GM12801 (cell line): Measurements from ENCODE around the gene SLC38A4.

ENCODE experiments used
- CTCF ChIP-seq: IDR thresholded peaks from one replicate; pipeline ENCODE4 v1.5.1; 2011; ENCODE audit warnings: control low read depth; ENCODE audit not compliant: insufficient read length; ENCODE audit errors: extremely low read depth

The SLC38A4 gene

GRCh38 chr12:46855760-46856159 is 30.0 kb upstream of the SLC38A4 start:
- no peak for TF ChIP-seq CTCF

DNA sequence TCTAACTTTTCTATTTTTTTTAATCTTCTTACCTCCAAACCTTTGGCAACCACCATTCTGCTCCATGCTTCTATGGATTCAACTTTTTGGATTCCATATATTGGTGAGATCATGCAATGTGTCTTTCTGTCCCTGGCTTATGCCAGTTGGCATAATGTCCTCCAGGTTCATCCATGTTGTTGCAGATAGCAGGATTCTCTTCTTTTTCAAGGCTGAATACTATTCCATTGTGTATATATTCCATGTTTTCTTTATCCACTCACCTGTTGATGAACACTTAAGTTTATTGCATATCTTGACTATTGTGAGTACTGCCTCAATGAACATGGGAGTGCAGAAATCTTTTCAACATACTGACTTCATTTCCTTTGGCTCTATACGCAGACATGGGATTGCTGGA is 21.2 kb upstream of the SLC38A4 start:
- TF ChIP-seq CTCF, result no peak

DNA sequence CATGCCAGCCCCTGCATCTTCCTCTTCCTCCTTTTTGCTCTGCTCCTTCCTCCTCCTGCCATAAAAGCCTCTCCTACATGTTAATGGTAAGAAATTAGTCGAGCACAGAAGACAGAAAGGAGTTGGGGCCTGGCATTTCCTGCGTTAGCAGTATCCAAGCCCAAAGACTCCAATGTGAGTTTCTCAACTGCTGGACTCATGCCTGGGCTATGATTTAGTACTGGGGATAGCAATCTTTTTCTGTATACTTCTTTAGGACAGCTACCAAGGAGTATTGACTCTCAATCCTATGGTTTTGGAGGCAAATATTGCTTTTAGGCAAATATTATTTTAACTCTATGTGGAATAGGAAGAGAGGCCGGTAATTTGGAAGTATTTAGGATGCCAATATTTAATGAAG is 18.0 kb upstream of the SLC38A4 start:
- TF ChIP-seq CTCF, result no peak

GRCh38 chr12:46841891-46842290 is 16.1 kb upstream of the SLC38A4 start:
- TF ChIP-seq CTCF, result no peak

DNA sequence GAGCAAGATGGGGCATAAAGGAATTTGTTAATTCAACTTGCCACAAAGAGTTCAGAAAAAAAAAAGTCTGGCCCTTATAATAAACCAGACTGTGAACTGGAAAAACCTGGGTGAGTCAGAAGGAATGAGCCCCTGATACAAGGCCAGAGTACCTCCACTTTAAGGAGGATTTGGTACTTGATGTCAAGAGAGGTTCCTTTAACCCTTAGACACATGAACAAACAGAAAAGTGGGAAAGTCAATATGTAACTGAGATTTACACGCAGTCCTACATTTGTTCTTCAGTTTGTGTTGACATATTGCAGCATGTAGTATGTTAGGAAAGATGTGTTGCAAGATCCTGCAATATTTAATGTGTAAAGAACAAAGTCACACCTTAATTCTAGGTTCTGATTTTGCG is 14.2 kb upstream of the SLC38A4 start:
- no peak for TF ChIP-seq CTCF

- TF ChIP-seq CTCF, result no peak
Measured at GRCh38 chr12:46839232-46839631, 13.4 kb upstream of the SLC38A4 start.

GRCh38 chr12:46835785-46836184 is 10.0 kb upstream of the SLC38A4 start:
- TF ChIP-seq CTCF, result no peak

DNA sequence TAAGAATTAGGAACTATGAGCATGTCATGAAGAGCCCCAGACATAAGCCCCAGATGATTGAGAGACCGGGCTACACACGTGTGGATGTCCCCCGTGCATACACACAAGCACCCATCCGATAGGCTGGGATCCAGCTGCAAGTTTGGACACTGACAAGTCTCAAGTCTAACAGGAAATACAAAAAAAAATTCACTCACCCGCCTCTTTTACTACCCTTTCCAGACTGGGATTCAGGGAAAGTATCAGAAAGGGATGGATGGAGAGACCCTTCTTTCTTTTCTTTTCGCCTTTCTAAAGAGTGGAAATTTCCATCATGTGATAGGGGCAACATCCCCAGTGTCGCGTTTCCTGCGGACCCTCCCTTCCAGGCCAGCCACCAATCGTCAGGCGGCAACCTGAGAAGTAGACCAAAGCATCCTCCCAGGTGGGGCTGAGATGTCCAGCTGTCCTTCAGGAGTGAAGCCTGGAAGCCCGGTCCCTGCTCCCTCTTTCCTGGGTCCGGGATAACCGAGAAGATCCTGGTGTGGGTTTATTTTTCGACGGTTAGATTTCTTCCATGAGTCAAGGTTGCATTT is 6.4 kb upstream of the SLC38A4 start:
- no peak for TF ChIP-seq CTCF
